ENCODE results near the gene RIMBP2.

DNA sequence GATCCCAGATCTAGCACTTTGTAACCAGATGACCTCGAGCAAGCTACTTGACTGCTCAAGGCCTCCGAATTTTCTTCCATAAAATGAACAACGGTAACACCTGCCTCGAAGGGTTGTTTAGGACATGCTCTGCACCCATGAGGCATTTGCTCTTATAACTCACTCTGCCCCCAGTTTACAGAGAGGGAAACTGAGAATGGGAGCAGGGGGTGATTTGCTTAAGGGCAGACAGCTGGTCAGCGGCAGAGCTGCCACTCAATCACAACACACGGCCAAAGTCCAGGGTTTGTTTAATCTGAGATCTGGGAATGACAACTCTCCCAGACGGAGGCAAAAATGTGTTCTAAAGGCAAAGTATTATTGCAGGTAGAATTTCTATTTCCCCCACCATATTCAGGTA is 156.3 kb downstream of the RIMBP2 start:
- TF ChIP-seq, protein P1, sequence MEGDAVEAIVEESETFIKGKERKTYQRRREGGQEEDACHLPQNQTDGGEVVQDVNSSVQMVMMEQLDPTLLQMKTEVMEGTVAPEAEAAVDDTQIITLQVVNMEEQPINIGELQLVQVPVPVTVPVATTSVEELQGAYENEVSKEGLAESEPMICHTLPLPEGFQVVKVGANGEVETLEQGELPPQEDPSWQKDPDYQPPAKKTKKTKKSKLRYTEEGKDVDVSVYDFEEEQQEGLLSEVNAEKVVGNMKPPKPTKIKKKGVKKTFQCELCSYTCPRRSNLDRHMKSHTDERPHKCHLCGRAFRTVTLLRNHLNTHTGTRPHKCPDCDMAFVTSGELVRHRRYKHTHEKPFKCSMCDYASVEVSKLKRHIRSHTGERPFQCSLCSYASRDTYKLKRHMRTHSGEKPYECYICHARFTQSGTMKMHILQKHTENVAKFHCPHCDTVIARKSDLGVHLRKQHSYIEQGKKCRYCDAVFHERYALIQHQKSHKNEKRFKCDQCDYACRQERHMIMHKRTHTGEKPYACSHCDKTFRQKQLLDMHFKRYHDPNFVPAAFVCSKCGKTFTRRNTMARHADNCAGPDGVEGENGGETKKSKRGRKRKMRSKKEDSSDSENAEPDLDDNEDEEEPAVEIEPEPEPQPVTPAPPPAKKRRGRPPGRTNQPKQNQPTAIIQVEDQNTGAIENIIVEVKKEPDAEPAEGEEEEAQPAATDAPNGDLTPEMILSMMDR (optimal IDR thresholded peaks at IDR 0.05 in 1 of 3, IDR thresholded peaks at IDR 0.05 in 1 of 3, conservative IDR thresholded peaks at IDR 0.05 in 1 of 3; ENCODE audit: extremely low read depth in 1 of 3, insufficient read depth in 2 of 3, low read length in 3 of 3) = no peak
- no peak for TF ChIP-seq EZH2 (IDR thresholded peaks at IDR 0.05; ENCODE audit: low read length)
